GM21423 (cell line): ENCODE data around the gene ITM2C.

Source experiments
- ATAC-seq: cut with Tn5 transposase; IDR thresholded peaks from one replicate; pipeline ENCODE4 v1.9.1; 2021; ENCODE audit warnings: mild to moderate bottlenecking, moderate library complexity; ENCODE audit not compliant: unreplicated experiment

Gene ITM2C

GRCh38 chr2:230891064-230891463 is 26.3 kb downstream of the ITM2C start:
- no peak for ATAC-seq

DNA sequence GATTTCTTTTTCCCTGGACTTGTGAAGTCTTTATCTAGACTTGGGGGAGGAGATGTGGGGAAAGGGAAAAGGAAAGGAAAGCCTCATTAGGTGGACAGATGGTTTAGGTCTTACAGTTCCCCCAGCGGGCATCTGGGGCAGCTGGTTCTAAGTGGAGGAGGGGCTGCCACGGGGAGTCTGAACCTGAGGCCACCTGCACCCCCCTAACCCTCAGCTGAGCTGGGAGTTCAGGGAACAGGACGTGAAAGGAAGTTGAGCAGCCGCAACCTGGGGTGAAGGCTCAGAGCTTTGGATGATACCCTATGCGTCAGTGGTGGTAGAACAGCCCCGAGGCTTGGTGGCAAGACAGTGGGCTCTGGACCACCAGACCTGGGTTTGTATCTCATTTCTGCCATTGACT is 26.8 kb downstream of the ITM2C start:
- ATAC-seq, result no peak

GRCh38 chr2:230893338-230893737 is 28.6 kb downstream of the ITM2C start:
- ATAC-seq, result peak; percentile 65

DNA sequence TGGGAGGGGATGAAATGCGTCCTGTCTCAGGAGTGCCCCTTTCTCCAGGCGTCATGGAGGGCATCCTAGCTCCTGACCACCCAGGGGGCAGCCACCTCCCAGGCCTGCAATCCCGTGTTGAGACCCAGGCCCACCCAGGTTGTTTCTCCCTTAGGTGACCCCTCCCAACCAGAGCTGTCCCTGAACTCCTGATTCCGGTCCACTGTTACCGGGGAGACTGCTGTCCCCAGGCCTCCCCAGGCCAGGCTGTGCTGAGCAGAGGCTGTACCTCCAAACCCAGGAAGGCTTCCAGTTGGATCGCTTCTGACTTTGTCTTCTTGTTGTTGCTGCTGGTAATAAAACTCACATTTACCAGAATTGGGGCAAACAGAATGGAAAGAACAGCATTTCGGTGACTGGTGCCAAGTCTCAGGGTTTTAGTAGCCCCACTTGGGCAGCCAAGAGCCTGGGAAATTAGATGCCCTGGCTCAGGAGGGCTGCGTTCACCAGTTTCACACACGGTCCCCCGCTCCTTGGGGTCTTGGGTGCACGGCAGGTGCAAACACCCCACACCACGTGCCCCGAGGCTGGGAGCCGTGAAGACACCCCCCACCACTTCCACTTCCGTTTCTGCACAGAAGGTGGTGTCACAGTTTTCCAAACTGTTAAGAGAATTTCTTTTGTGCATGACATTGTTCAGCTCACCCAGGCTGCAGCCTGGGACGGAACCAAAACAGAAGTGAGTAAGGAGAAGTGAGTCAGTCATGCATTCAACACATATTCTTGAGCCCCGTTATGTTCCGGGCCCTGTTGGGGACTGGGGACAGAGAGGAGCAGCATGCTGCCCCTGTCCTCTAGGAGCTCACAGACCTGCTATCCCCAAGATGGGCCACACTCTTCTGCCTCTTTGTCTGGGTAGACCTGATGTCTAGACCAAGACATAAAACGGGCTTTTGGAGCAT is 29.4 kb downstream of the ITM2C start:
- peak; percentile 44 for ATAC-seq

- no peak for ATAC-seq
These were observed 31.0 kb downstream of the ITM2C start for GRCh38 chr2:230895536-230896345.

DNA sequence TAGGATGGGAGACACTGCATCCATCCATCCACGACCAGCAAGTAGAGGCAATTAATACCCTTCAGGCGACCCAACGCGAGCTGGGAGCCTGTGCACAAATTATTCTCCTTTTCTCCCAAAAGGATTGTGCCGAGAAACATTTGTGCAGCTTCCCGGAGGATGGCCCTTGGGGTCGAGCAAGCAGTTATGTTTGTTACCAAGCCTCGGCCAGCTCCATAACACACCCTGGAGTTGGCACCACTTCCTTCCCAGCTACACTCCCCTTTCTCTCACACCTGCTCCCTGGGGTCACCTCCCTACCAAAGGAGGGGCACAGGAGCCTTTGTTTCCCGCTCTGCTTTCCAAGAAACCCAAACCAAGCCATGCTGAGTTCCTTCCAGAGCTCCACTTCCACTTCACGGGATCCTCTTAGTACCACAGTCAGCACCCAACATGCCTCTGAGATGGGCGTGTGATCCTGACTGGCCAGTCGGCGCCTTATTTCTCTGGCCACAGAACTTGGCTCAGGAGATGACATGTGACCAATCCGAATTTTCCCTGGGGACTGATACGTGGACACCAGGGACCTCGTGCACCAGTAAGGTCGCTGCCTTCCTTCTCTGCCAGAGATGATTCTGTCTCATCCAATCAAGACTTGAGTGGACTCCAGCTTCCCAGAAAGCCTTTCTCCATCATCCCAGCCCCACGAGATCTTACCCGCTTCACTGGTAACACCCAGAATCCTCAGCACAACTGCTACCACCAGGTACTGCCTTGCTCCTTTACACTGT is 31.8 kb downstream of the ITM2C start:
- ATAC-seq, result no peak

DNA sequence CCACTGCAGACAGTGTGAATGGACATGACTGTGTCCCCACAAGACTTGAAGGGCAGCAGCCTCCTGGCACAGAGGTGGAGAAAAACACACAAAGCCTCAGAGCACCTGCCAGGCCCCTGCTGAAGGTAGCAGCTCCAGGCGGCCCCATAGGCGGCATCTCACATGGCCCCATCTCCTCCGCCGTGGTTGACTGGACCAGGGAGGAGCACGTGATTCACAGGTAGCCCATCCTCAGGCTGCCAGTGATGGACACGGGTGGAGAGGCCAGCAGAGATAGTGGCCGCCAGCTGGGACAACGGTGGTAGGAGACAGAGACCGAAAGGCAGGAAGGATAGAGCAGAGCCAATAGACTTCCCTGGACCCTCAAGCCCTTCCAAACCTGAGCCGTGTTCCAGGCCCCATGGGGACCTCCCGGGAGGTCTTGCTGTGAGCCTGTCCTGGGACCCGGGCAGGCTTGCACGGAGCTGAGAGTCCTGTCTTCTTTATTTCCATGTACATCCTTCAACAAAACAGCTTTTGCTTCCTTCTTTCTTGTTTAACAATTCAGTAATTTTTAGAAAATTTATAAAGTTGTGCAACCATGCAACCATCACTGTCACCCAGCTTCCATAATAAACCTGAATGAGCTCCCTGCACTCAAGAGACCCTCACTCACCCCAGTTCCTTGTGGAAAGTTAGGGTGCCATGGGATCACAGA is 33.4 kb downstream of the ITM2C start:
- no peak for ATAC-seq

DNA sequence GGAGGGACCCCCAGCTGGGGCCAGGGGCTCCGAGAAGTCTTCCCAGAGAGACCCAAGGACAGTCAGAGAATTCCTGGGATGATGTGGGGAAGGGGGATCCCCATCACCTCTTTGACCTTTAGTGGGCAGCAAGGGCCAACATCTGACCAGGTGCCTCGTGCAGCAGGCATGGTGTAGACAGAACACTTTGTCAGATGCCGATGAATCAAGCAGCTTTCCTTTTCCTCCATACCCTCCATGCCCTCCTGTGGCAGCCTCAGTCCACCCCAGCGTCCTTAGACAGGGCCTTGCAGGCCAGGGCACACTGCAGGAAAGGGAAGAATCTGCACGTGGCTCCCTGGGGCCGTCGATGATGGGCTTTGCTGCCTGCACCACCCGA is 34.0 kb downstream of the ITM2C start:
- ATAC-seq, result no peak

- ATAC-seq, result no peak
These were observed 34.5 kb downstream of the ITM2C start for GRCh38 chr2:230899287-230899686.

GRCh38 chr2:230899786-230900185 is 35.0 kb downstream of the ITM2C start:
- ATAC-seq, result no peak

GRCh38 chr2:230900336-230900995 is 35.7 kb downstream of the ITM2C start:
- ATAC-seq, result no peak

GRCh38 chr2:230901006-230901405 is 36.3 kb downstream of the ITM2C start:
- ATAC-seq, result no peak

DNA sequence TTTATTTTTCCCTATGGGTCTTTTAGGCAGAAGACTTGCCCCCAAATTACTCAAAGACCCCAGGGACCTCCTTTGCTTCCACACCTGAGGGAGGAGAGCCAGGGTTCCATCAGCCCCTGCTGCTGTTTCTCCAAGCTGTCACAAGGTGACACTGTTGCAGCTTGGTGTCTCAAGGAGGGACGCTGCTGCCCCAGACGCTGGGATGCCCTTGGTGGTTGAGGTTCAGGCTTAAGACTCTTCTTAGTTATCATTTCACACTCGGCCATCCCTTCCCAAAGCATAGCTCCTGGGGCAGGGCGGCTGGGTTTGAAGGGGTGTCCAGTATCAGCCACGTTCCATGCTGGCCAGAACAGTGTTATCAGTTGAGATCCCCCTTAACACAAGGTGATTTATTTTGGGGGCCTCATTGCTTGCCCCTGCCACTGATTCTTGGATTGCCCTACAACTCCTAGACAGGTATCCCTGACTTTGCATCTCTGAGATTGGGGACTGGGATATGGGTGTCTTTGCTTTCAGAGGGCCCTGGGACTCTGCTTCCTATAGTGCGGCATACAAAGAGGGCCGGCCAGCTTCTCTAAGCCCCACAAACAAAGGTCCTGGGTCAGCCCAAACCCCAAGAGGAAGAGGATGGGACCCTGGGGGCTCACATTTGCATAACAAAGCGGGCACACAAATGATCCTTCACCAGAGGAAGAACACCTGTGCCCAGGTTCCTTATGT is 37.6 kb downstream of the ITM2C start:
- ATAC-seq, result peak; percentile 67

GRCh38 chr2:230903231-230904150 is 38.7 kb downstream of the ITM2C start:
- no peak for ATAC-seq

DNA sequence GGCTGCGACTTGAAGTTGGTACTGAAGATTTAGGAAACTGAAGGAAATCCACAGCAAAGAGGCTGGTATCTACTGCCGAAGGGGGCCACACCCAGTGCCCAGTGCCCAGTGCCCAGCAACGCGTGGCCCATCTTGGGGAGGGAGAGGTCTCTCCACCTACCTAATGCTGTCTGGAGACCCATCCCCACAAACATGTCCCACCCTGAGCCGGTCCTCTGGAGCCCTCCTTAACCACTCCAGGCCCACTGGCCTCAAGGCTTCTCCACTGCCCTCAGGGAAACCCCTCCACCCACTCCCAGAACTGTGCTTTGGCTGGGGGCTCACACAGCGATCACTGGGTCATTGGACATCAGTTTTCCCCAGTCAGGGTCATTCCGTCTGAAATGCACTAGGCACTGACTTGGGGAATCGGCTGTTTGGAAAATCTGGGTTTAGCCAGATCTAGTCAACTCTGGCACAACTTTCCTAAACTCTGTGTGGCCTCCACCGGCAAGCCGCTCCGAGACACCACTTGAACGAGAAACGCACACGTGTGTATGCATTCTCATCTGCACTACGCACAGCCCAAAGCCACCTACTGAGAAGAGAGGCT is 40.2 kb downstream of the ITM2C start:
- no peak for ATAC-seq

- ATAC-seq, result no peak
These were observed 41.0 kb downstream of the ITM2C start for GRCh38 chr2:230905448-230906421.
